ENCODE data around the gene ZNF644.
"Not testable (repeated sequence)": the region's sequence is repeated elsewhere in the genome, so short reads cannot be mapped to it uniquely, and the experiment has no call there.

GRCh38 chr1:90928231-90928630, 93.6 kb downstream of the ZNF644 start:
- TF ChIP-seq CTCF, POLR2A (IDR thresholded peaks at IDR 0.05): not testable (repeated sequence)

Data from upper lobe of left lung (tissue), 4 donors.